Activated T-helper 1 cell treated with anti-CD3 and anti-CD28 coated beads, Interleukin-12 subunit alpha, Interleukin-12 subunit beta, Interleukin-2, Interleukin-4 antibody, amounts not matched to agents 30 ng/mL and 10 ng/mL and 1 ng/mL, durations not matched to agents 14 hours and 24 hours and 36 hours (primary cell): ENCODE data around the gene BDP1. TPM values are rescaled to one million over a fixed set of nuclear protein-coding genes. Genes with fewer than 3 reads are reported as not detected.
"Not testable (repeated sequence)": the region's sequence is repeated elsewhere in the genome, so short reads cannot be mapped to it uniquely, and the experiment has no call there.

Experiments
- DNase-seq: peaks from one replicate; pipeline ENCODE4 v3.0.0; 2021; ENCODE audit warnings: low spot score
- H3K27ac Mint-ChIP-seq: one replicate; pipeline ENCODE4 v1.8.0; 2021; ENCODE audit warnings: mild to moderate bottlenecking, mixed read lengths
- H3K27me3 Mint-ChIP-seq: one replicate; pipeline ENCODE4 v1.8.0; 2022; ENCODE audit warnings: mild to moderate bottlenecking, moderate library complexity, mixed read lengths; ENCODE audit not compliant: insufficient read depth
- H3K36me3 Mint-ChIP-seq: one replicate; pipeline ENCODE4 v1.8.0; 2021; ENCODE audit warnings: low read depth, mixed read lengths
- H3K4me1 Mint-ChIP-seq: one replicate; pipeline ENCODE4 v1.8.0; 2021; ENCODE audit warnings: low read depth, mixed read lengths
- H3K4me3 Mint-ChIP-seq: one replicate; pipeline ENCODE4 v1.8.0; 2021; ENCODE audit warnings: mild to moderate bottlenecking, moderate library complexity, mixed read lengths
- H3K9me3 Mint-ChIP-seq: one replicate; pipeline ENCODE4 v1.8.0; 2021; ENCODE audit warnings: mixed read lengths
- intact Hi-C: fragments of 100-400 bp; cut with micrococcal nuclease; formaldehyde crosslinking; loops from one replicate; pipeline ENCODE4 v1.15.1; 2024
- total RNA-seq: library from RNA; stranded (reverse); gene quantifications from 2 replicates; pipeline ENCODE4 v1.2.3, GENCODE V29; 2022

BDP1 gene
- total RNA-seq, 1 donor from 2014 or later = 41.5 TPM

GRCh38 chr5:71482132-71482531 lies 26.7 kb downstream of the BDP1 start:
- Mint-ChIP-seq H3K4me3 (no peak overlapping the region), H3K4me1 (peaks cover 9% of the 10 kb centered on the region), H3K27ac (no peak overlapping the region), H3K27me3 (no peaks in the 10 kb centered on the region), H3K36me3 (peaks cover 39% of the 10 kb centered on the region), H3K9me3 (no peaks in the 10 kb centered on the region)
- no peak for DNase-seq
- intact Hi-C loops = no loop called here

- intact Hi-C loops = no loop called here
- Mint-ChIP-seq H3K36me3 (peaks cover 48% of the 10 kb centered on the region), H3K4me3 (no peak overlapping the region), H3K4me1 (peaks cover 9% of the 10 kb centered on the region), H3K27ac (no peak overlapping the region), H3K27me3 (no peaks in the 10 kb centered on the region), H3K9me3 (no peaks in the 10 kb centered on the region)
- no peak for DNase-seq
These were observed 27.9 kb downstream of the BDP1 start for GRCh38 chr5:71483355-71483754.

GRCh38 chr5:71492817-71493615 lies 37.6 kb downstream of the BDP1 start:
- Mint-ChIP-seq H3K4me3 (no peak overlapping the region), H3K27me3 (no peaks in the 10 kb centered on the region), H3K4me1 (no peaks in the 10 kb centered on the region), H3K9me3 (no peaks in the 10 kb centered on the region), H3K36me3 (peaks cover 34% of the 10 kb centered on the region), H3K27ac (no peak overlapping the region)
- intact Hi-C loops = no loop called here
- DNase-seq = no peak

GRCh38 chr5:71494202-71494601 lies 38.8 kb downstream of the BDP1 start:
- peaks cover 31% of the 10 kb centered on the region for H3K36me3 Mint-ChIP-seq
- H3K4me3 Mint-ChIP-seq, DNase-seq, H3K4me1 Mint-ChIP-seq, H3K27me3 Mint-ChIP-seq, H3K27ac Mint-ChIP-seq, H3K9me3 Mint-ChIP-seq, intact Hi-C loops: not testable (repeated sequence)

GRCh38 chr5:71498756-71499155 lies 43.3 kb downstream of the BDP1 start:
- H3K36me3 Mint-ChIP-seq = peaks cover 32% of the 10 kb centered on the region

DNA sequence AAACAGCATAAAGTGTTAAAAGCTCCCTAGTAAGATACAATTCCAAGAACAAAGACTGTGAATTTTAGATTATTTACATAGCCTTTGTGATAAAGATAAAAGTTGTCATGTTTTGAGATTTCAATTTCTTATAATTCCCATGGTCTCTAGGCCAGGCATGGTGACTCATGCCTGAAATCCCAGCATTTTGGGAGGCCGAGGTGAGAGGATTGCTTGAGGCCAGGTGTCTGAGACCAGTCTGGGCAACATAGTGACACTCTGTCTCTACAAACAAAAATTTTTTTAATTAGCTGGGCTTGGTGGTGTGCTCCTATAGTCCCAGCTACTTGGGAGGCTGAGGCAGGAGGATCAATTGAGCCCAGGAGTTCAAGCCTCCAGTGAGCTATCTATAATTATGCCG lies 48.1 kb downstream of the BDP1 start:
- DNase-seq = no peak
- H3K27me3 Mint-ChIP-seq = no peaks in the 10 kb centered on the region
- no peaks in the 10 kb centered on the region for H3K4me1 Mint-ChIP-seq
- H3K27ac Mint-ChIP-seq = no peak overlapping the region
- no peaks in the 10 kb centered on the region for H3K9me3 Mint-ChIP-seq
- H3K4me3 Mint-ChIP-seq = no peak overlapping the region
- H3K36me3 Mint-ChIP-seq = peaks cover 48% of the 10 kb centered on the region
- intact Hi-C loops = no loop called here

More at GRCh38 chr5:71498756-71499155, 43.3 kb downstream of the BDP1 start:
- intact Hi-C loops, H3K9me3 Mint-ChIP-seq, H3K27me3 Mint-ChIP-seq, H3K4me3 Mint-ChIP-seq, H3K27ac Mint-ChIP-seq, H3K4me1 Mint-ChIP-seq, DNase-seq: not testable (repeated sequence)

- no peak for DNase-seq
- no peak overlapping the region for H3K27ac Mint-ChIP-seq
- no peaks in the 10 kb centered on the region for H3K4me1 Mint-ChIP-seq
- no peaks in the 10 kb centered on the region for H3K27me3 Mint-ChIP-seq
- intact Hi-C loops = no loop called here
- no peak overlapping the region for H3K4me3 Mint-ChIP-seq
- no peaks in the 10 kb centered on the region for H3K9me3 Mint-ChIP-seq
- H3K36me3 Mint-ChIP-seq = peaks cover 37% of the 10 kb centered on the region
These were observed 66.7 kb downstream of the BDP1 start for GRCh38 chr5:71522151-71522550.

DNA sequence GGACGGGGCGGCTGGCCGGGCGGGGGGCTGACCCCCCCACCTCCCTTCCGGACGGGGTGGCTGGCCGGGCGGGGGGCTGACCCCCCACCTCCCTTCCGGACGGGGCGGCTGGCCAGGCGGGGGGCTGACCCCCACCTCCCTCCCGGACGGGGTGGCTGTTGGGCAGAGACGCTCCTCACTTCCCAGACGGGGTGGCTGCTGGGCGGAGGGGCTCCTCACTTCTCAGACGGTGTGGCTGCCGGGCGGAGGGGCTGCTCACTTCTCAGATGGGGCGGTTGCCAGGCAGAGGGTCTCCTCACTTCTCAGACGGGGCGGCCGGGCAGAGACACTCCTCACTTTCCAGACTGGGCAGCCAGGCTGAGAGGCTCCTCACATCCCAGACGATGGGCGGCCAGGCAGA lies 70.2 kb downstream of the BDP1 start:
- DNase-seq, H3K27ac Mint-ChIP-seq, H3K27me3 Mint-ChIP-seq, H3K4me3 Mint-ChIP-seq, H3K4me1 Mint-ChIP-seq, H3K9me3 Mint-ChIP-seq, intact Hi-C loops: not testable (repeated sequence)
- H3K36me3 Mint-ChIP-seq = peaks cover 33% of the 10 kb centered on the region

DNA sequence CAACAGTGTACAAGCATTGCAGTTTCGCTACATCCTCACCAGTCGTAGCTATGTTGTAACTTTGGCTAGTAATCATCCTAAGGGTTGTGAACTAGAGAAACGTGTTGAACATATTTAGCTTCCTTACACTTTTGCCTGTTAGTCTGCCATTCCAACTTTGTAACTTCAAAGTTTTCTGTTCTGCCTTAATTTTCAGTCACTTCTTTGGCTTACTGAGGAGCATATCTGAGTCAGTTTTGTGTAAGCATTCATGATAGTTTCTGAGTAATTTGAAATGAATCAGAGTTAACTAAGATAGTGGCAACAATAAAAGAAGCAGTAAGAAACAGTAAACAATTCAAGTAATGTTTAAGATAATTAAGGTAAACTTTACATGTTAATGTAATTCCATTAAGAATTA lies 72.8 kb downstream of the BDP1 start:
- intact Hi-C loops = no loop called here
- no peaks in the 10 kb centered on the region for H3K27me3 Mint-ChIP-seq
- no peak for DNase-seq
- peaks cover 11% of the 10 kb centered on the region for H3K4me1 Mint-ChIP-seq
- no peaks in the 10 kb centered on the region for H3K9me3 Mint-ChIP-seq
- H3K4me3 Mint-ChIP-seq = no peak overlapping the region
- H3K36me3 Mint-ChIP-seq = peaks cover 30% of the 10 kb centered on the region
- H3K27ac Mint-ChIP-seq = no peak overlapping the region

- intact Hi-C loops = loop anchor here (5.0 kb wide), 3 partner anchors 58 to 228 kb away; partner anchors contain the start of genes BDP1 and MCCC2
- DNase-seq = no peak
- no peak overlapping the region for H3K27ac Mint-ChIP-seq
- peaks cover 31% of the 10 kb centered on the region for H3K36me3 Mint-ChIP-seq
- H3K4me3 Mint-ChIP-seq = no peak overlapping the region
- H3K9me3 Mint-ChIP-seq = no peaks in the 10 kb centered on the region
- H3K27me3 Mint-ChIP-seq = no peaks in the 10 kb centered on the region
- H3K4me1 Mint-ChIP-seq = peaks cover 23% of the 10 kb centered on the region
These were observed 74.2 kb downstream of the BDP1 start for GRCh38 chr5:71529682-71530081.

DNA sequence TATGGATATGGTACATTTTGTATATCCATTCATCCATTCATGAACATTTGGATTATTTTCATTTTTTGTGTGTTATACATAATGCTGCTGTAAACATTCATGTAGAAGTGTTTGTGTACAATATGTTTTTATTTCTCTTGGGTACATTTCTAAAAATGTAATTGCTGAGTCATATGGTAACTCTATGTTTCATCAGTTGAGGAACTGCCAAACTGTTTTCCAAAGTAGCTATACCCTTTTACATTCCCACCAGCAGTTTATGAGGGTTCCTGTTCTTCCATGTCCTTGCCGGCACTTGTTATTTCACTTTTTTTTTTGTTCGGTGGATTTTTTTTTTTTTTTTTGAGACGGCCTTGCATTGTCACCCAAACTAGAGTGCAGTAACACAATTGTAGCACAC lies 77.7 kb downstream of the BDP1 start:
- intact Hi-C loops = loop anchor here (1.0 to 5.0 kb wide), 4 partner anchors 37 to 224 kb away; partner anchors contain the start of genes BDP1 and MCCC2
- H3K36me3 Mint-ChIP-seq = peaks cover 40% of the 10 kb centered on the region
- DNase-seq = no peak
- no peaks in the 10 kb centered on the region for H3K27me3 Mint-ChIP-seq
- no peak overlapping the region for H3K27ac Mint-ChIP-seq
- peaks cover 23% of the 10 kb centered on the region for H3K4me1 Mint-ChIP-seq
- no peak overlapping the region for H3K4me3 Mint-ChIP-seq
- H3K9me3 Mint-ChIP-seq = no peaks in the 10 kb centered on the region

DNA sequence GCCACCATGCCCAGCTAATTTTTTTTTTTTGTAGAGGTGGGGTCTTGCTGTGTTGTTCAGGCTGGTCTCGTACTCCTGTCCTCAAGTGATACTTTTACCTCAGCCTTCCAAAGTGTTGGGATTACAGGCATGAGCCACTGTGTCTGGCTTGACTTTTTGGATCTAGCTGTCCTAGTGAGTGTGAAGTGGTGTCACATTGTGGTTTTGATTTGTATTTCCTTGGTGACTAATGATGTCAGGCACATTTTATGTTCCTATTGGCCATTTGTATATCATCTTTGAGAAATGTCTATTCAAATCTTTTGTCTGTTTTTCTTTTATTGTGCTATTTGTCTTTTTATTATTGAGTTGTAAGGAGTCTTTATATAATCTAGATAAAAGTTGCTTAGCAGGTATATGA lies 78.2 kb downstream of the BDP1 start:
- no peak overlapping the region for H3K4me3 Mint-ChIP-seq
- H3K9me3 Mint-ChIP-seq = no peaks in the 10 kb centered on the region
- H3K27me3 Mint-ChIP-seq = no peaks in the 10 kb centered on the region
- H3K4me1 Mint-ChIP-seq = peaks cover 23% of the 10 kb centered on the region
- intact Hi-C loops = loop anchor here (1.0 to 5.0 kb wide), 4 partner anchors 37 to 224 kb away; partner anchors contain the start of genes BDP1 and MCCC2
- peaks cover 43% of the 10 kb centered on the region for H3K36me3 Mint-ChIP-seq
- DNase-seq = no peak
- H3K27ac Mint-ChIP-seq = peak overlapping the region; percentile 80

- Mint-ChIP-seq H3K4me1 (peaks cover 21% of the 10 kb centered on the region), H3K27me3 (no peaks in the 10 kb centered on the region), H3K9me3 (no peaks in the 10 kb centered on the region), H3K4me3 (no peak overlapping the region), H3K36me3 (peaks cover 44% of the 10 kb centered on the region), H3K27ac (peak overlapping the region; percentile 41)
- intact Hi-C loops = no loop called here
- no peak for DNase-seq
These were observed 82.2 kb downstream of the BDP1 start for GRCh38 chr5:71537687-71538086.
